Measurements from ENCODE around the gene DGKQ. TPM values are rescaled to one million over a fixed set of nuclear protein-coding genes. Genes with fewer than 3 reads are reported as not detected.
A peak's percentile ranks its signal among the peaks of the same experiment; 100 is the strongest.

DGKQ gene
- total and polyA plus RNA-seq, 10 donors, result 6.3 to 26.3 (median 16.1) TPM

- H3K36me3 ChIP-seq, result peaks cover 0 to 92% (median 48%) of the 10 kb centered on the region in 6 donors
- H3K4me3 ChIP-seq, result no peak overlapping the region
- peak; percentile 59 for DNase-seq
- no peaks in the 10 kb centered on the region for H3K9me3 ChIP-seq
- 94 to 96% (median 95%) methylated on average over 20 to 33 of the region's 33 CpGs for WGBS, 5 donors
- intact Hi-C loops (cut with DNase I; ENCODE audit: low total_unique reads), result no loop called here
- H3K27ac ChIP-seq, result no peak overlapping the region
- no peak for TF ChIP-seq CTCF (IDR thresholded peaks at IDR 0.05 in 8 of 11, conservative IDR thresholded peaks at IDR 0.05 in 3 of 11)
- no peak for TF ChIP-seq POLR2A (IDR thresholded peaks at IDR 0.05)
- peak in 1 of 3 donors; percentile 46 for TF ChIP-seq POLR2AphosphoS5 (IDR thresholded peaks at IDR 0.05)
- no peaks in the 10 kb centered on the region for H3K27me3 ChIP-seq (replicated peaks in 1 of 7)
- H3K4me1 ChIP-seq, result no peaks in the 10 kb centered on the region
These were observed 18.0 kb downstream of the DGKQ start for GRCh38 chr4:955161-955921.

GRCh38 chr4:954211-955020, 19.0 kb downstream of the DGKQ start:
- intact Hi-C loops (cut with DNase I; ENCODE audit: low total_unique reads), result no loop called here
- WGBS, 5 donors, result 89 to 94% (median 92%) methylated on average over 17 of the region's 17 CpGs
- no peak for TF ChIP-seq CTCF (IDR thresholded peaks at IDR 0.05 in 8 of 11, conservative IDR thresholded peaks at IDR 0.05 in 3 of 11)
- TF ChIP-seq POLR2A (IDR thresholded peaks at IDR 0.05), result no peak
- TF ChIP-seq POLR2AphosphoS5 (IDR thresholded peaks at IDR 0.05), result peak in 1 of 3 donors; percentile 17
- Histone ChIP-seq H3K27ac (no peak overlapping the region), H3K36me3 (peaks cover 0 to 83% (median 42%) of the 10 kb centered on the region in 6 donors), H3K4me3 (no peak overlapping the region), H3K4me1 (no peaks in the 10 kb centered on the region), H3K9me3 (no peaks in the 10 kb centered on the region), H3K27me3 (replicated peaks in 1 of 7) (no peaks in the 10 kb centered on the region)
- DNase-seq, result no peak

- Histone ChIP-seq H3K36me3 (peaks cover 0 to 74% (median 39%) of the 10 kb centered on the region in 6 donors), H3K27ac (no peak overlapping the region), H3K9me3 (no peaks in the 10 kb centered on the region), H3K27me3 (replicated peaks in 1 of 7) (no peaks in the 10 kb centered on the region), H3K4me1 (peaks cover 0 to 2% (median under 1%) of the 10 kb centered on the region in 6 donors), H3K4me3 (no peak overlapping the region)
- TF ChIP-seq POLR2A (IDR thresholded peaks at IDR 0.05) (no peak), POLR2AphosphoS5 (IDR thresholded peaks at IDR 0.05) (no peak), CTCF (IDR thresholded peaks at IDR 0.05 in 8 of 11, conservative IDR thresholded peaks at IDR 0.05 in 3 of 11) (no peak)
- no peak for DNase-seq
- intact Hi-C loops (cut with DNase I; ENCODE audit: low total_unique reads), result no loop called here
- WGBS, 5 donors, result 94 to 98% (median 97%) methylated on average over 13 of the region's 13 CpGs
These were observed 19.8 kb downstream of the DGKQ start for GRCh38 chr4:953574-953915.

All from spleen (tissue), 11 donors.